K562 (cell line): ENCODE results near the gene SAP25.

ENCODE experiments used
- FOXK1 ChIP-seq: sonication (generic); formaldehyde crosslinking; IDR thresholded peaks from 2 replicates; pipeline ENCODE4 v1.8.0; 2022; ENCODE audit warnings: missing genetic modification reagents, mild to moderate bottlenecking, borderline replicate concordance
- PHB2 ChIP-seq: fragments of 450-650 bp; IDR thresholded peaks from 2 replicates; pipeline ENCODE4 v1.6.1; 2017; ENCODE audit warnings: low read depth
- PKNOX1 ChIP-seq: fragments of 450-650 bp; IDR thresholded peaks from 2 replicates; pipeline ENCODE4 v1.6.1; 2016
- POLR2A ChIP-seq: fragments of 450-650 bp; conservative IDR thresholded peaks from 2 replicates; pipeline ENCODE4 v1.6.1; 2016
- U2AF2 ChIP-seq: fragments of 200-400 bp; formaldehyde crosslinking; optimal IDR thresholded peaks from 2 replicates; pipeline ENCODE3; 2017; ENCODE audit warnings: low read depth, mild to moderate bottlenecking, low read length
- ZNF232 ChIP-seq: sonication (generic); formaldehyde crosslinking; IDR thresholded peaks from 2 replicates; pipeline ENCODE4 v1.8.0; 2022; ENCODE audit warnings: mild to moderate bottlenecking, missing genetic modification reagents
- TF ChIP-seq, protein P1 (sequence below), 3 experiments: IDR thresholded peaks in 2 of 3; conservative IDR thresholded peaks in 1 of 3; 2 replicates each; pipeline ENCODE4 v1.5.1; 2011 to 2012; ENCODE audit warnings: low read length in 3 of 3, mild to moderate bottlenecking in 3 of 3, control low read depth in 2 of 3, improper control_type of control experiment in 1 of 3, inconsistent platforms in 1 of 3, low read depth in 1 of 3, mixed read lengths in 1 of 3, moderate library complexity in 1 of 3; ENCODE audit not compliant: insufficient read depth in 2 of 3
- TF ChIP-seq, protein P2 (sequence below): sonication (generic); formaldehyde crosslinking; IDR thresholded peaks from 2 replicates; pipeline ENCODE4 v1.8.1; 2022; ENCODE audit warnings: missing genetic modification reagents
- TF ChIP-seq, protein P3 (sequence below): sonication (generic); formaldehyde crosslinking; IDR thresholded peaks from 2 replicates; pipeline ENCODE4 v1.8.1; 2023; ENCODE audit warnings: mild to moderate bottlenecking, missing genetic modification reagents

GRCh38 chr7:100588438-100588837 is 14.7 kb upstream of the SAP25 start:
- TF ChIP-seq PKNOX1: no peak
- TF ChIP-seq, protein P1, sequence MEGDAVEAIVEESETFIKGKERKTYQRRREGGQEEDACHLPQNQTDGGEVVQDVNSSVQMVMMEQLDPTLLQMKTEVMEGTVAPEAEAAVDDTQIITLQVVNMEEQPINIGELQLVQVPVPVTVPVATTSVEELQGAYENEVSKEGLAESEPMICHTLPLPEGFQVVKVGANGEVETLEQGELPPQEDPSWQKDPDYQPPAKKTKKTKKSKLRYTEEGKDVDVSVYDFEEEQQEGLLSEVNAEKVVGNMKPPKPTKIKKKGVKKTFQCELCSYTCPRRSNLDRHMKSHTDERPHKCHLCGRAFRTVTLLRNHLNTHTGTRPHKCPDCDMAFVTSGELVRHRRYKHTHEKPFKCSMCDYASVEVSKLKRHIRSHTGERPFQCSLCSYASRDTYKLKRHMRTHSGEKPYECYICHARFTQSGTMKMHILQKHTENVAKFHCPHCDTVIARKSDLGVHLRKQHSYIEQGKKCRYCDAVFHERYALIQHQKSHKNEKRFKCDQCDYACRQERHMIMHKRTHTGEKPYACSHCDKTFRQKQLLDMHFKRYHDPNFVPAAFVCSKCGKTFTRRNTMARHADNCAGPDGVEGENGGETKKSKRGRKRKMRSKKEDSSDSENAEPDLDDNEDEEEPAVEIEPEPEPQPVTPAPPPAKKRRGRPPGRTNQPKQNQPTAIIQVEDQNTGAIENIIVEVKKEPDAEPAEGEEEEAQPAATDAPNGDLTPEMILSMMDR (IDR thresholded peaks at IDR 0.05 in 2 of 3, conservative IDR thresholded peaks at IDR 0.05 in 1 of 3; ENCODE audit: insufficient read depth in 2 of 3, low read depth in 1 of 3, low read length in 3 of 3): peak; percentile 67 to 78 (median 68)
- no peak for TF ChIP-seq FOXK1 (CRISPR knock-in tag)
- no peak for TF ChIP-seq POLR2A
- no peak for TF ChIP-seq U2AF2
- no peak for TF ChIP-seq ZNF232
- no peak for TF ChIP-seq PHB2
- TF ChIP-seq, protein P2, sequence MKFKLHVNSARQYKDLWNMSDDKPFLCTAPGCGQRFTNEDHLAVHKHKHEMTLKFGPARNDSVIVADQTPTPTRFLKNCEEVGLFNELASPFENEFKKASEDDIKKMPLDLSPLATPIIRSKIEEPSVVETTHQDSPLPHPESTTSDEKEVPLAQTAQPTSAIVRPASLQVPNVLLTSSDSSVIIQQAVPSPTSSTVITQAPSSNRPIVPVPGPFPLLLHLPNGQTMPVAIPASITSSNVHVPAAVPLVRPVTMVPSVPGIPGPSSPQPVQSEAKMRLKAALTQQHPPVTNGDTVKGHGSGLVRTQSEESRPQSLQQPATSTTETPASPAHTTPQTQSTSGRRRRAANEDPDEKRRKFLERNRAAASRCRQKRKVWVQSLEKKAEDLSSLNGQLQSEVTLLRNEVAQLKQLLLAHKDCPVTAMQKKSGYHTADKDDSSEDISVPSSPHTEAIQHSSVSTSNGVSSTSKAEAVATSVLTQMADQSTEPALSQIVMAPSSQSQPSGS (CRISPR knock-in tag): no peak
- TF ChIP-seq, protein P3, sequence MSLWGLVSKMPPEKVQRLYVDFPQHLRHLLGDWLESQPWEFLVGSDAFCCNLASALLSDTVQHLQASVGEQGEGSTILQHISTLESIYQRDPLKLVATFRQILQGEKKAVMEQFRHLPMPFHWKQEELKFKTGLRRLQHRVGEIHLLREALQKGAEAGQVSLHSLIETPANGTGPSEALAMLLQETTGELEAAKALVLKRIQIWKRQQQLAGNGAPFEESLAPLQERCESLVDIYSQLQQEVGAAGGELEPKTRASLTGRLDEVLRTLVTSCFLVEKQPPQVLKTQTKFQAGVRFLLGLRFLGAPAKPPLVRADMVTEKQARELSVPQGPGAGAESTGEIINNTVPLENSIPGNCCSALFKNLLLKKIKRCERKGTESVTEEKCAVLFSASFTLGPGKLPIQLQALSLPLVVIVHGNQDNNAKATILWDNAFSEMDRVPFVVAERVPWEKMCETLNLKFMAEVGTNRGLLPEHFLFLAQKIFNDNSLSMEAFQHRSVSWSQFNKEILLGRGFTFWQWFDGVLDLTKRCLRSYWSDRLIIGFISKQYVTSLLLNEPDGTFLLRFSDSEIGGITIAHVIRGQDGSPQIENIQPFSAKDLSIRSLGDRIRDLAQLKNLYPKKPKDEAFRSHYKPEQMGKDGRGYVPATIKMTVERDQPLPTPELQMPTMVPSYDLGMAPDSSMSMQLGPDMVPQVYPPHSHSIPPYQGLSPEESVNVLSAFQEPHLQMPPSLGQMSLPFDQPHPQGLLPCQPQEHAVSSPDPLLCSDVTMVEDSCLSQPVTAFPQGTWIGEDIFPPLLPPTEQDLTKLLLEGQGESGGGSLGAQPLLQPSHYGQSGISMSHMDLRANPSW (CRISPR knock-in tag): no peak
